Urinary bladder (tissue), 4 donors: ENCODE measurements around the gene RABGAP1L. TPM values are rescaled to one million over a fixed set of nuclear protein-coding genes. Genes with fewer than 3 reads are reported as not detected.
"Not testable (repeated sequence)": the region's sequence is repeated elsewhere in the genome, so short reads cannot be mapped to it uniquely, and the experiment has no call there.

Source experiments
- DNase-seq: peaks from one replicate; pipeline ENCODE4 v3.0.0-alpha.2; 2015; ENCODE audit errors: extremely low spot score
- H3K27ac ChIP-seq: one replicate; pipeline ENCODE4 v1.5.1; 2013; ENCODE audit warnings: low read depth, mild to moderate bottlenecking, moderate library complexity
- H3K36me3 ChIP-seq: one replicate; pipeline ENCODE4 v1.6.1; 2013; ENCODE audit warnings: mild to moderate bottlenecking, moderate library complexity; ENCODE audit not compliant: insufficient read depth
- H3K4me1 ChIP-seq: one replicate; pipeline ENCODE4 v1.6.1; 2013; ENCODE audit warnings: mild to moderate bottlenecking, moderate library complexity; ENCODE audit not compliant: insufficient read depth
- H3K4me3 ChIP-seq: one replicate; pipeline ENCODE4 v1.5.1; 2013; ENCODE audit warnings: low read depth, low read length
- WGBS: extraction: QIAGEN DNeasy Blood & Tissue Kit; methylation state at CpG from one replicate; pipeline ENCODE4 v1.1.7; 2013; 5-methylcytosine and 5-hydroxymethylcytosine counted together
- polyA plus RNA-seq: library from polyadenylated mRNA; stranded (reverse); fragments of 200-250 nt; gene quantifications from one replicate; pipeline ENCODE4 v1.2.3, GENCODE V29; 2013
- total RNA-seq: library from RNA; depleted of rRNA; stranded (reverse); fragments of >200 nt; gene quantifications from one replicate; pipeline ENCODE4 v1.2.3, GENCODE V29; 2014
- donor health status: healthy with polysubstance abuse.
- donor health status: healthy.

Gene RABGAP1L
- total and polyA plus RNA-seq, 2 donors = 14.5 to 102 TPM

DNA sequence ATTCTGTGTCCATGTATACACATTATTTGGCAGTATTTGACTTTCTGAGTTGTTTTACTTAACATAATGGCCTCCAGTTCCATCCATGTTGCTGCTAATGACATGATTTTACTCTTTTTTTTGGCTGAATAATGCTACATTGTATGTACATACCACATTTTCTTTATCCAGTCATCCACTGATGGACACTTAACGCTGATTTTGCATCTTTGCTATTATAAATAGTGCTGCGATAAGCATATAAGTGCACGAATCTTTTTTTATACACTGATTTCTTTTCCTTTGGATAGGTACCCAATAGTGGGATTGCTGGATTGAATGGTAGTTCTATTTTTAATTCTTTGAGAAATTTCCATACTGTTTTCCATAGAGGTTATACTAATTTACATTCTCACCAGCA is 544.0 kb downstream of the RABGAP1L start:
- H3K4me3 ChIP-seq = no peak overlapping the region
- no peaks in the 10 kb centered on the region for H3K4me1 ChIP-seq
- H3K27ac ChIP-seq = no peak overlapping the region
- DNase-seq = no peak
- H3K36me3 ChIP-seq = no peaks in the 10 kb centered on the region
- WGBS = 97% methylated on average over 3 of the region's 3 CpGs

GRCh38 chr1:174704300-174704699 is 545.0 kb downstream of the RABGAP1L start:
- 95% methylated on average over 1 of the region's 1 CpG for WGBS
- Histone ChIP-seq H3K27ac (no peak overlapping the region), H3K36me3 (no peaks in the 10 kb centered on the region), H3K4me1 (no peaks in the 10 kb centered on the region), H3K4me3 (no peak overlapping the region)
- no peak for DNase-seq

- H3K4me3 ChIP-seq = no peak overlapping the region
- 97% methylated on average over 50 of the region's 50 CpGs for WGBS
- no peaks in the 10 kb centered on the region for H3K36me3 ChIP-seq
- H3K4me1 ChIP-seq = no peaks in the 10 kb centered on the region
- DNase-seq = no peak
- no peak overlapping the region for H3K27ac ChIP-seq
Measured at GRCh38 chr1:174710868-174711845, 551.8 kb downstream of the RABGAP1L start.

DNA sequence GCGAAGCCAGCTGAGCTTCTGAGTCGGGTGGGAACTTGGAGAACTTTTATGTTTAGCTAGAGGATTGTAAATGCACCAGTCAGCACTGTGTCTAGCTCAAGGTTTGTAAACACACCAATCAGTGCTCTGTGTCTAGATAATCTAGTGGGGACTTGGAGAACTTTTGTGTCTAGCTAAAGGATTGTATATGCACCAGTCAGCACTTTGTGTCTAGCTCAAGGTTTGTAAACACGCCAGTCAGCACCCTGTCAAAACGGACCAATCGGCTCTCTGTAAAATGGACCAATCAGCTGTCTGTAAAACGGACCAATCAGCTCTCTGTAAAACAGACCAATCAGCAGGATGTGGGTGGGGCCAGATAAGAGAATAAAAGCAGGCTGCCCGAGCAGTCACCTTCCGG is 552.5 kb downstream of the RABGAP1L start:
- not testable (repeated sequence) for DNase-seq, H3K36me3 ChIP-seq, H3K4me3 ChIP-seq, H3K27ac ChIP-seq, H3K4me1 ChIP-seq
- WGBS = 92% methylated on average over 8 of the region's 8 CpGs

- no peak overlapping the region for H3K4me3 ChIP-seq
- H3K4me1 ChIP-seq = no peaks in the 10 kb centered on the region
- WGBS = 95% methylated on average over 8 of the region's 8 CpGs
- no peaks in the 10 kb centered on the region for H3K36me3 ChIP-seq
- no peak for DNase-seq
- H3K27ac ChIP-seq = no peak overlapping the region
Measured at GRCh38 chr1:174712541-174712940, 553.2 kb downstream of the RABGAP1L start.

DNA sequence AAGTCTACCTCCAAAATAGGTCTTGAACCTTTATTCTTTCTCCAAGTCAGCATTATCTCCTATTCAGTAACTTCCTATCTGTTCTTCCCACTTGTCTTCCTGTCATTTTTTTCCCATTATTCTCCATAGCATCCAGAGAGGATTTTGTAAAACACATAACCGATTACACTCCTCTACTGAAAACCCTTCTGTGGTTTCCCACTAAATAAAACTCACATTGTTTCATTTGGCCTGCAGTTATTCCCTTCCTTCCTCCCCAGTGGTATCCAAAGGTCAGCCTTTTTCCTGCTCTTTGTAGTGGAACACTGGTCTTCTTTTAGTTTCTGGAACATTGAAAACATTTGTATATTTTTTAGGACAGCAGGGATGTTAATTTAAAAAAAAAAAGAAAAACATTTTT is 554.5 kb downstream of the RABGAP1L start:
- DNase-seq = no peak
- 74% methylated on average over 1 of the region's 1 CpG for WGBS
- H3K4me1 ChIP-seq = no peaks in the 10 kb centered on the region
- H3K27ac ChIP-seq = no peak overlapping the region
- no peaks in the 10 kb centered on the region for H3K36me3 ChIP-seq
- no peak overlapping the region for H3K4me3 ChIP-seq

- no peak overlapping the region for H3K27ac ChIP-seq
- no peaks in the 10 kb centered on the region for H3K36me3 ChIP-seq
- 98% methylated on average over 2 of the region's 2 CpGs for WGBS
- H3K4me3 ChIP-seq = no peak overlapping the region
- no peak for DNase-seq
- no peaks in the 10 kb centered on the region for H3K4me1 ChIP-seq
Measured at GRCh38 chr1:174719194-174719593, 559.9 kb downstream of the RABGAP1L start.

DNA sequence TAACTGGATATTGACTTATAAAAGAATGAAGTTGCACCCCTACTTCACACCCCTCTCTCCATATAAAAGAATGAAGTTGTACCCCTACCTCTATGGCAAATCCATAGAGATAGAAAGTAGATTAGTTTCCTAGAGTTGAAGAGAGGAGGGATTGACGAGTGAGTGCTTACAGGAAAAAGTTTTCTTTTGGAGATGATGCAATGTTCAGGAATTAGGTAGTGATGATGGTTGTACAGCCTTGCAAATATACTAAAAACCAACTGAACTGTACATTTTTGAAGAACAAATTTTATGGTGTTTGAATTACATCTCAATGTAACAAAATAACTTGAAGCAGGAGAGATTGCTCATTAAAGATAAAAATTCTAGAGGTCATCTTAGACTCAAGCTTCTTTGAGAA is 561.3 kb downstream of the RABGAP1L start:
- 82% methylated on average over 1 of the region's 1 CpG for WGBS
- DNase-seq = no peak
- Histone ChIP-seq H3K27ac (no peak overlapping the region), H3K4me3 (no peak overlapping the region), H3K4me1 (no peaks in the 10 kb centered on the region), H3K36me3 (no peaks in the 10 kb centered on the region)

DNA sequence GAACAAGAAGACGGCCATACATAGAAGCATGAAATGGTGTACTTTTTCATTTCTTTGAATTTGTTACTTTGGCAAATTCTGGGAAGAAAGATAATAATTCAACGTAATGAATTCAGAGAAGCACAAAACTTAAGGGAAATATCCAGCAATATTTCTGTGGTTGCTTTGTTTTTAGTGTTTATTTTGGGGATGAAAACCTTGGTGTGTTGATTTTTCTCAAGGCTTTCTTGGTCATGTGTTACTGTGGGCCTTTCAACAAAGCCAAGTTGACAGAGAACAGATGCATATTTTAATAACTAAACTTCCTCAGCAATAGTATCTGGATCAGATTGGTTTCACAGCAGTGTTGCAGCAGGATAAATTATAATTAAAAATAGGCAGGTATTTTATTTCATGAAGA is 561.9 kb downstream of the RABGAP1L start:
- no peak for DNase-seq
- WGBS = 53% methylated on average over 2 of the region's 2 CpGs
- no peaks in the 10 kb centered on the region for H3K4me1 ChIP-seq
- H3K4me3 ChIP-seq = no peak overlapping the region
- no peaks in the 10 kb centered on the region for H3K36me3 ChIP-seq
- H3K27ac ChIP-seq = no peak overlapping the region

DNA sequence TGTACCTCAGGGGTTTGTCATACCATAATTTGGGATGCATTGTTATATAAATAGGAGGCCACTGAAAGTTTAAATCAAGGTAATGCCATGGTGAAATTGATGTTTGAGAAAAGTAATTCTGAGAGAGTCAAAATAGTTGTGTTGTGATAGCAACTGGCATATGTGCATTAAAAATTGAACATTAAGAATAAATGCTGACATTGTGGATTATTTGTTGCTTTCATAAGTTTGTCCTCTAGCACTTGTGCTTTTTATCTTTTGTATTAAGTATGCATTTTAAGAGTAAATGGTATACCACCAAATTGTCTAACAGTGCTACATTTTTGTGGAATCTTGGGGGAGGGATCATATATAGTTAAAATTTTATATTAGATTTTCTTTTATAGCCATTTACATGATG is 564.5 kb downstream of the RABGAP1L start:
- Histone ChIP-seq H3K4me3 (no peak overlapping the region), H3K27ac (no peak overlapping the region), H3K36me3 (no peaks in the 10 kb centered on the region), H3K4me1 (no peaks in the 10 kb centered on the region)
- DNase-seq = no peak

DNA sequence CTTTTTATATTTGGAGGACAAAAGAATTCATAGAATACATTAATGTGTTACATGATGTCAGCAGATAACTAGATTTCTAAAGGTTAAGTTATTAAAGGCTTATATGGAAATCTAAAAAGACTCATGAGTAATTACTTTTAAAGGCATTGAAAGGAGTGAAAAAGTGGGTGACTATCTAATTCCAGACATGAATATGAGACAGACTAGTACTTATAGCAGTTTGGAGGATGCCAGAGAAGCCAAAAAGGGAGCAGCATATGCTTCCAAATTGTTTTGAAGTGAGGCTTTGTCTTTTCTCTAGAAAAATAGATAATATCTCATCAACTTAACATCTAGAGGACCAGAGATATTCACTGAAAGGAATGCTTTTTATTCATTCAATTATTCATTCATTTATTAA is 564.9 kb downstream of the RABGAP1L start:
- Histone ChIP-seq H3K4me3 (no peak overlapping the region), H3K27ac (no peak overlapping the region), H3K36me3 (no peaks in the 10 kb centered on the region), H3K4me1 (no peaks in the 10 kb centered on the region)
- DNase-seq = no peak

- no peak for DNase-seq
- Histone ChIP-seq H3K4me1 (no peaks in the 10 kb centered on the region), H3K27ac (no peak overlapping the region), H3K4me3 (no peak overlapping the region), H3K36me3 (no peaks in the 10 kb centered on the region)
- whole genome bisulfite sequencing = 63% methylated on average over 2 of the region's 2 CpGs
Measured at GRCh38 chr1:174726167-174726879, 567.0 kb downstream of the RABGAP1L start.

- DNase-seq = no peak
- no peak overlapping the region for H3K4me3 ChIP-seq
- 68% methylated on average over 4 of the region's 4 CpGs for WGBS
- H3K27ac ChIP-seq = no peak overlapping the region
- H3K36me3 ChIP-seq = no peaks in the 10 kb centered on the region
- no peaks in the 10 kb centered on the region for H3K4me1 ChIP-seq
Measured at GRCh38 chr1:174726880-174727585, 567.7 kb downstream of the RABGAP1L start.
